Type B pancreatic cell (in vitro differentiated cells): Measurements from ENCODE around the gene SORCS1. TPM values are rescaled to one million over a fixed set of nuclear protein-coding genes. Genes with fewer than 3 reads are reported as not detected.

Experiments used
- DNase-seq: peaks from one replicate; pipeline ENCODE4 v3.0.0; 2021; ENCODE audit warnings: mixed read lengths; ENCODE audit not compliant: unreplicated experiment; ENCODE audit errors: extremely low spot score
- H3K27ac Mint-ChIP-seq: 2 replicates; pipeline ENCODE4 v1.8.0; 2021; ENCODE audit warnings: mild to moderate bottlenecking, mixed read lengths
- H3K27me3 Mint-ChIP-seq: 2 replicates; pipeline ENCODE4 v1.8.0; 2021; ENCODE audit warnings: mixed read lengths
- H3K36me3 Mint-ChIP-seq: 2 replicates; pipeline ENCODE4 v1.8.0; 2021; ENCODE audit warnings: mixed read lengths
- H3K4me1 Mint-ChIP-seq: one replicate; pipeline ENCODE4 v1.8.0; 2021; ENCODE audit warnings: mixed read lengths; ENCODE audit not compliant: unreplicated experiment
- H3K4me3 Mint-ChIP-seq: 2 replicates; pipeline ENCODE4 v1.8.0; 2021; ENCODE audit warnings: mild to moderate bottlenecking, mixed read lengths
- H3K9me3 Mint-ChIP-seq: 2 replicates; pipeline ENCODE4 v1.8.0; 2021; ENCODE audit warnings: mixed read lengths
- CTCF ChIP-seq: fragments of 200-600 bp; sonication (generic); conservative IDR thresholded peaks from 2 replicates; pipeline ENCODE4 v1.5.0; 2021; ENCODE audit warnings: antibody characterized with exemption, mild to moderate bottlenecking
- total RNA-seq: library from RNA; stranded (reverse); gene quantifications from 2 replicates; pipeline ENCODE4 v1.2.1, GENCODE V29; 2021; ENCODE audit warnings: low replicate concordance

SORCS1 gene
- total RNA-seq, 1 donor from 2014 or later = 5.4 TPM

GRCh38 chr10:106705681-106706100 lies 458.8 kb downstream of the SORCS1 start:
- H3K4me3 Mint-ChIP-seq = no peak overlapping the region
- DNase-seq = peak; percentile 72
- H3K4me1 Mint-ChIP-seq = peaks cover 16% of the 10 kb centered on the region
- H3K9me3 Mint-ChIP-seq = no peaks in the 10 kb centered on the region
- TF ChIP-seq CTCF = peak; percentile 94
- H3K27me3 Mint-ChIP-seq = peaks cover 17% of the 10 kb centered on the region
- H3K27ac Mint-ChIP-seq = no peak overlapping the region
- no peaks in the 10 kb centered on the region for H3K36me3 Mint-ChIP-seq

GRCh38 chr10:106696239-106696638 lies 468.3 kb downstream of the SORCS1 start:
- no peak for DNase-seq
- no peaks in the 10 kb centered on the region for H3K36me3 Mint-ChIP-seq
- no peak overlapping the region for H3K4me3 Mint-ChIP-seq
- no peak overlapping the region for H3K27ac Mint-ChIP-seq
- H3K4me1 Mint-ChIP-seq = no peaks in the 10 kb centered on the region
- H3K9me3 Mint-ChIP-seq = no peaks in the 10 kb centered on the region
- TF ChIP-seq CTCF = no peak
- peaks cover 9% of the 10 kb centered on the region for H3K27me3 Mint-ChIP-seq

- H3K9me3 Mint-ChIP-seq = no peaks in the 10 kb centered on the region
- H3K4me3 Mint-ChIP-seq = no peak overlapping the region
- H3K4me1 Mint-ChIP-seq = no peaks in the 10 kb centered on the region
- no peaks in the 10 kb centered on the region for H3K36me3 Mint-ChIP-seq
- no peak overlapping the region for H3K27ac Mint-ChIP-seq
- DNase-seq = no peak
- no peak for TF ChIP-seq CTCF
- peaks cover 9% of the 10 kb centered on the region for H3K27me3 Mint-ChIP-seq
Observed at GRCh38 chr10:106694696-106695095, 469.8 kb downstream of the SORCS1 start.

GRCh38 chr10:106682175-106682574 lies 482.3 kb downstream of the SORCS1 start:
- H3K27ac Mint-ChIP-seq = no peak overlapping the region
- no peaks in the 10 kb centered on the region for H3K4me1 Mint-ChIP-seq
- H3K27me3 Mint-ChIP-seq = peaks cover 5% of the 10 kb centered on the region
- no peak overlapping the region for H3K4me3 Mint-ChIP-seq
- H3K9me3 Mint-ChIP-seq = no peaks in the 10 kb centered on the region
- no peaks in the 10 kb centered on the region for H3K36me3 Mint-ChIP-seq
- no peak for TF ChIP-seq CTCF
- DNase-seq = no peak

GRCh38 chr10:106680061-106680460 lies 484.4 kb downstream of the SORCS1 start:
- TF ChIP-seq CTCF = no peak
- H3K4me1 Mint-ChIP-seq = no peaks in the 10 kb centered on the region
- no peaks in the 10 kb centered on the region for H3K36me3 Mint-ChIP-seq
- no peak overlapping the region for H3K27ac Mint-ChIP-seq
- H3K9me3 Mint-ChIP-seq = no peaks in the 10 kb centered on the region
- no peak overlapping the region for H3K4me3 Mint-ChIP-seq
- no peak for DNase-seq
- peaks cover 5% of the 10 kb centered on the region for H3K27me3 Mint-ChIP-seq

- Mint-ChIP-seq H3K36me3 (no peaks in the 10 kb centered on the region), H3K4me1 (no peaks in the 10 kb centered on the region), H3K27me3 (peaks cover 5% of the 10 kb centered on the region), H3K27ac (no peak overlapping the region), H3K4me3 (no peak overlapping the region), H3K9me3 (no peaks in the 10 kb centered on the region)
- TF ChIP-seq CTCF = no peak
- no peak for DNase-seq
Observed at GRCh38 chr10:106679314-106679713, 485.2 kb downstream of the SORCS1 start.
